HG02884 (cell line): ENCODE measurements around the gene PKNOX1.
"Not testable (repeated sequence)": the region's sequence is repeated elsewhere in the genome, so short reads cannot be mapped to it uniquely, and the experiment has no call there.

Experiments
- ATAC-seq: cut with Tn5 transposase; IDR thresholded peaks from one replicate; pipeline ENCODE4 v1.9.1; 2021; ENCODE audit warnings: mild to moderate bottlenecking, moderate library complexity; ENCODE audit not compliant: unreplicated experiment

PKNOX1 gene

GRCh38 chr21:42973991-42974831 lies at the start of gene PKNOX1:
TSS of gene PKNOX1 (plus strand) at chr21:42974562. CDS start at chr21:43004382, 29,820 bp downstream.
- ATAC-seq, result peak; percentile 82

- no peak for ATAC-seq
These were observed 49.0 kb upstream of the PKNOX1 start, which contains the start of gene ERVH48-1 for GRCh38 chr21:42925114-42925926. TSS of gene ERVH48-1 (minus strand) at chr21:42925630. CDS start at chr21:42919006, 6,624 bp downstream.

- ATAC-seq, result not testable (repeated sequence)
These were observed 46.7 kb upstream of the PKNOX1 start for GRCh38 chr21:42927474-42928200.

GRCh38 chr21:42929969-42930368 lies 44.4 kb upstream of the PKNOX1 start:
- ATAC-seq, result no peak

GRCh38 chr21:42931560-42932235 lies 42.7 kb upstream of the PKNOX1 start:
- no peak for ATAC-seq

- ATAC-seq, result not testable (repeated sequence)
These were observed 41.8 kb upstream of the PKNOX1 start for GRCh38 chr21:42932378-42933136.

- ATAC-seq, result not testable (repeated sequence)
These were observed 41.0 kb upstream of the PKNOX1 start for GRCh38 chr21:42933137-42933970.

GRCh38 chr21:42933973-42934372 lies 40.4 kb upstream of the PKNOX1 start:
- not testable (repeated sequence) for ATAC-seq

- ATAC-seq, result not testable (repeated sequence)
These were observed 38.0 kb upstream of the PKNOX1 start for GRCh38 chr21:42936360-42936759.

GRCh38 chr21:42937034-42937940 lies 37.1 kb upstream of the PKNOX1 start:
- ATAC-seq, result not testable (repeated sequence)

- ATAC-seq, result no peak
These were observed 36.3 kb upstream of the PKNOX1 start for GRCh38 chr21:42937960-42938605.

GRCh38 chr21:42938606-42938995 lies 35.8 kb upstream of the PKNOX1 start:
- ATAC-seq, result not testable (repeated sequence)

- ATAC-seq, result no peak
These were observed 34.6 kb upstream of the PKNOX1 start for GRCh38 chr21:42939582-42940413.

GRCh38 chr21:42941696-42942085 lies 32.7 kb upstream of the PKNOX1 start:
- ATAC-seq, result no peak

- no peak for ATAC-seq
These were observed 32.1 kb upstream of the PKNOX1 start for GRCh38 chr21:42942244-42942643.

GRCh38 chr21:42949094-42949755 lies 25.1 kb upstream of the PKNOX1 start:
- not testable (repeated sequence) for ATAC-seq
